CD4-positive, alpha-beta T cell (primary cell): ENCODE data around the gene ABCC4. TPM values are rescaled to one million over a fixed set of nuclear protein-coding genes. Genes with fewer than 3 reads are reported as not detected.
"Not testable (repeated sequence)": the region's sequence is repeated elsewhere in the genome, so short reads cannot be mapped to it uniquely, and the experiment has no call there.

Source experiments
- ATAC-seq: fragments of 200-7000 bp; cut with Tn5 transposase; one replicate; pipeline ENCODE4 v1.10.0; 2022; ENCODE audit warnings: mild to moderate bottlenecking; ENCODE audit not compliant: poor library complexity
- CTCF ChIA-PET: fragments of 350-600 bp; sonication (Branson Sonifier 250); formaldehyde crosslinking; loops from one replicate; lab custom pipeline; 2021; ENCODE audit warnings: antibody characterized with exemption, inconsistent platforms; lab: Charles Lee
- POLR2A ChIA-PET: fragments of 350-600 bp; sonication (Branson Sonifier 250); formaldehyde crosslinking; loops from one replicate; lab custom pipeline; 2021; ENCODE audit warnings: antibody characterized with exemption, inconsistent platforms; lab: Charles Lee
- DNase-seq, 14 experiments: peaks; one replicate each; pipeline ENCODE4 v3.0.0-alpha.2; 2013 to 2020; ENCODE audit warnings: mixed read lengths in 2 of 14
- H3K27ac ChIP-seq, 2 donors: one replicate each; pipeline versions ENCODE4 v1.5.1 to v1.7.0; 2013; ENCODE audit warnings: low read length in 2 of 2, low read depth in 1 of 2, mild to moderate bottlenecking in 1 of 2
- H3K27me3 ChIP-seq, 2 experiments: 1 replicate in 1 of 2; 2 replicates in 1 of 2; pipeline versions ENCODE4 v1.6.1 to v1.7.0; 2013; ENCODE audit warnings: low read length in 2 of 2, control low read depth in 1 of 2, mild to moderate bottlenecking in 1 of 2, moderate library complexity in 1 of 2; ENCODE audit not compliant: insufficient read depth in 2 of 2, control insufficient read depth in 1 of 2
- H3K36me3 ChIP-seq: one replicate; pipeline ENCODE4 v1.6.1; 2013; ENCODE audit warnings: low read length, control low read depth; ENCODE audit not compliant: insufficient read depth
- H3K4me1 ChIP-seq: one replicate; pipeline ENCODE4 v1.6.1; 2013; ENCODE audit warnings: low read length, control low read depth; ENCODE audit not compliant: insufficient read depth
- H3K4me3 ChIP-seq: one replicate; pipeline ENCODE4 v1.5.1; 2013; ENCODE audit warnings: mild to moderate bottlenecking, low read length, moderate library complexity
- H3K9me3 ChIP-seq, 2 experiments: 1 replicate in 1 of 2; 2 replicates in 1 of 2; pipeline versions ENCODE4 v1.6.1 to v1.7.0; 2013; ENCODE audit warnings: low read length in 2 of 2, mild to moderate bottlenecking in 2 of 2, control low read depth in 1 of 2, moderate library complexity in 1 of 2; ENCODE audit not compliant: control insufficient read depth in 1 of 2, insufficient read depth in 1 of 2
- H3K27ac Mint-ChIP-seq: one replicate; pipeline ENCODE4 v1.8.0; 2020; ENCODE audit warnings: mixed read lengths
- H3K27me3 Mint-ChIP-seq: one replicate; pipeline ENCODE4 v1.8.0; 2021; ENCODE audit warnings: mixed read lengths
- H3K36me3 Mint-ChIP-seq: one replicate; pipeline ENCODE4 v1.8.0; 2021; ENCODE audit warnings: low read depth, mixed read lengths
- H3K4me1 Mint-ChIP-seq: one replicate; pipeline ENCODE4 v1.8.0; 2021; ENCODE audit warnings: low read depth, mixed read lengths
- H3K4me3 Mint-ChIP-seq: one replicate; pipeline ENCODE4 v1.8.0; 2020; ENCODE audit warnings: mild to moderate bottlenecking, mixed read lengths
- H3K9me3 Mint-ChIP-seq: one replicate; pipeline ENCODE4 v1.8.0; 2020; ENCODE audit warnings: mixed read lengths
- CTCF ChIP-seq: fragments of 200-600 bp; IDR thresholded peaks from one replicate; pipeline ENCODE4 v1.8.0; 2022; ENCODE audit warnings: antibody characterized with exemption, mild to moderate bottlenecking
- intact Hi-C, 2 experiments: fragments of 100-400 bp; cut with DNase I in 1 of 2; cut with micrococcal nuclease in 1 of 2; formaldehyde crosslinking; loops; one replicate each; pipeline versions ENCODE4 v1.15.1 to v1.9.0; 2023 to 2025; cut with DNase I, micrococcal nuclease
- total RNA-seq, 174 experiments: library from RNA in 2 of 174; stranded (reverse) in 2 of 174; gene quantifications; one replicate each; pipeline ENCODE4 v1.2.3 and lab custom pipeline; 2021 to 2026

The ABCC4 gene
- total RNA-seq, 2 experiments from 2014 or later = 4.0 to 4.4 TPM

GRCh38 chr13:95296326-95296925 is 4.8 kb downstream of the ABCC4 start:
- no peaks in the 10 kb centered on the region for H3K9me3 ChIP-seq
- no peaks in the 10 kb centered on the region for H3K9me3 Mint-ChIP-seq
- ChIA-PET POLR2A (interaction anchor here (0.7 kb wide), 1 partner anchor 20 kb away, joined by 3 read pairs; no protein-coding TSS in a partner anchor), CTCF (interaction anchor here (1.0 to 1.7 kb wide), 3 partner anchors 84 to 108 kb away, joined by 3 to 6 read pairs (median 4); no protein-coding TSS in a partner anchor)
- no peak overlapping the region for H3K4me3 Mint-ChIP-seq
- peak; percentile 53 for TF ChIP-seq CTCF
- no peaks in the 10 kb centered on the region for H3K36me3 ChIP-seq
- no peaks in the 10 kb centered on the region for H3K27me3 ChIP-seq
- H3K27me3 Mint-ChIP-seq = no peaks in the 10 kb centered on the region
- no peak for ATAC-seq
- H3K4me3 ChIP-seq = no peak overlapping the region
- intact Hi-C loops = loop anchor here in 1 of 2 experiments (1.0 to 2.0 kb wide), 2 partner anchors 84 to 108 kb away; no protein-coding TSS in a partner anchor
- H3K4me1 ChIP-seq = peaks cover 12% of the 10 kb centered on the region
- no peak overlapping the region for H3K27ac Mint-ChIP-seq
- DNase-seq = peak in 6 of 14 experiments; percentile 3 to 49 (median 22)
- peaks cover 13% of the 10 kb centered on the region for H3K36me3 Mint-ChIP-seq
- H3K27ac ChIP-seq = no peak overlapping the region
- peaks cover 16% of the 10 kb centered on the region for H3K4me1 Mint-ChIP-seq

- peaks cover 9% of the 10 kb centered on the region for H3K4me1 Mint-ChIP-seq
- ATAC-seq (no peak), DNase-seq (no peak)
- H3K36me3 Mint-ChIP-seq = peaks cover 12% of the 10 kb centered on the region
- H3K4me3 ChIP-seq = no peak overlapping the region
- H3K36me3 ChIP-seq = no peaks in the 10 kb centered on the region
- peaks cover 0 to 3% of the 10 kb centered on the region in 2 experiments for H3K9me3 ChIP-seq
- H3K4me3 Mint-ChIP-seq = no peak overlapping the region
- H3K27me3 ChIP-seq = no peaks in the 10 kb centered on the region
- intact Hi-C loops = no loop called here
- no peak for TF ChIP-seq CTCF
- ChIA-PET CTCF (interaction anchor here (0.8 kb wide), 1 partner anchor 1642 kb away, joined by 3 read pairs; no protein-coding TSS in a partner anchor), POLR2A (no interaction called here)
- no peak overlapping the region for H3K27ac Mint-ChIP-seq
- H3K9me3 Mint-ChIP-seq = no peaks in the 10 kb centered on the region
- no peaks in the 10 kb centered on the region for H3K27me3 Mint-ChIP-seq
- peaks cover 5% of the 10 kb centered on the region for H3K4me1 ChIP-seq
- H3K27ac ChIP-seq = no peak overlapping the region
Observed at GRCh38 chr13:95295026-95295425, 6.2 kb downstream of the ABCC4 start.

GRCh38 chr13:95292622-95293021 is 8.6 kb downstream of the ABCC4 start:
- H3K27ac Mint-ChIP-seq = no peak overlapping the region
- no peak for DNase-seq
- Histone ChIP-seq H3K27me3 (no peaks in the 10 kb centered on the region), H3K4me1 (no peaks in the 10 kb centered on the region), H3K9me3 (peaks cover 0 to 3% of the 10 kb centered on the region in 2 experiments), H3K36me3 (no peaks in the 10 kb centered on the region), H3K4me3 (no peak overlapping the region), H3K27ac (no peak overlapping the region)
- ChIA-PET CTCF (no interaction called here), POLR2A (no interaction called here)
- no peaks in the 10 kb centered on the region for H3K9me3 Mint-ChIP-seq
- no peaks in the 10 kb centered on the region for H3K27me3 Mint-ChIP-seq
- TF ChIP-seq CTCF = no peak
- no peaks in the 10 kb centered on the region for H3K4me1 Mint-ChIP-seq
- no peak for ATAC-seq
- no peak overlapping the region for H3K4me3 Mint-ChIP-seq
- H3K36me3 Mint-ChIP-seq = peaks cover 12% of the 10 kb centered on the region
- intact Hi-C loops = no loop called here

GRCh38 chr13:95289901-95290300 is 11.3 kb downstream of the ABCC4 start:
- H3K4me1 Mint-ChIP-seq, H3K36me3 ChIP-seq, ATAC-seq, H3K4me3 ChIP-seq, H3K27ac ChIP-seq, H3K27me3 Mint-ChIP-seq, H3K27ac Mint-ChIP-seq, CTCF ChIA-PET, H3K4me1 ChIP-seq, H3K27me3 ChIP-seq, DNase-seq, H3K4me3 Mint-ChIP-seq, intact Hi-C loops, H3K9me3 Mint-ChIP-seq, H3K9me3 ChIP-seq, POLR2A ChIA-PET: not testable (repeated sequence)
- H3K36me3 Mint-ChIP-seq = peaks cover 12% of the 10 kb centered on the region
